C4-2B (cell line): Measurements from ENCODE around the gene CACTIN.

Source experiments
- ZFX ChIP-seq: fragments of 450-650 bp; IDR thresholded peaks from 2 replicates; pipeline ENCODE4 v1.6.1; 2017
- TF ChIP-seq, protein P1 (sequence below): fragments of 450-650 bp; conservative IDR thresholded peaks from 2 replicates; pipeline ENCODE4 v1.5.1; 2017; ENCODE audit warnings: mild to moderate bottlenecking

- TF ChIP-seq, protein P1, sequence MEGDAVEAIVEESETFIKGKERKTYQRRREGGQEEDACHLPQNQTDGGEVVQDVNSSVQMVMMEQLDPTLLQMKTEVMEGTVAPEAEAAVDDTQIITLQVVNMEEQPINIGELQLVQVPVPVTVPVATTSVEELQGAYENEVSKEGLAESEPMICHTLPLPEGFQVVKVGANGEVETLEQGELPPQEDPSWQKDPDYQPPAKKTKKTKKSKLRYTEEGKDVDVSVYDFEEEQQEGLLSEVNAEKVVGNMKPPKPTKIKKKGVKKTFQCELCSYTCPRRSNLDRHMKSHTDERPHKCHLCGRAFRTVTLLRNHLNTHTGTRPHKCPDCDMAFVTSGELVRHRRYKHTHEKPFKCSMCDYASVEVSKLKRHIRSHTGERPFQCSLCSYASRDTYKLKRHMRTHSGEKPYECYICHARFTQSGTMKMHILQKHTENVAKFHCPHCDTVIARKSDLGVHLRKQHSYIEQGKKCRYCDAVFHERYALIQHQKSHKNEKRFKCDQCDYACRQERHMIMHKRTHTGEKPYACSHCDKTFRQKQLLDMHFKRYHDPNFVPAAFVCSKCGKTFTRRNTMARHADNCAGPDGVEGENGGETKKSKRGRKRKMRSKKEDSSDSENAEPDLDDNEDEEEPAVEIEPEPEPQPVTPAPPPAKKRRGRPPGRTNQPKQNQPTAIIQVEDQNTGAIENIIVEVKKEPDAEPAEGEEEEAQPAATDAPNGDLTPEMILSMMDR = no peak
- TF ChIP-seq ZFX = no peak
These were observed 11.9 kb upstream of the CACTIN start for GRCh38 chr19:3638208-3639193.
